DOHH2 (cell line): ENCODE measurements around the gene RUSC1.

Source experiments
- H3F3A ChIP-seq: fragments of 200-600 bp; sonication (generic), shearing (Covaris generic); 2 replicates; pipeline ENCODE4 v1.6.0; 2016; ENCODE audit warnings: antibody characterized with exemption, mild to moderate bottlenecking; ENCODE audit not compliant: control insufficient read depth, insufficient read depth
- H3K27ac ChIP-seq: fragments of 200-600 bp; sonication (generic); 2 replicates; pipeline ENCODE4 v1.5.1; 2014; ENCODE audit warnings: low read depth, mild to moderate bottlenecking, low read length, moderate library complexity
- H3K27me3 ChIP-seq: fragments of 200-600 bp; sonication (generic); 2 replicates; pipeline ENCODE4 v1.6.1; 2014; ENCODE audit warnings: mild to moderate bottlenecking, low read length, mixed read lengths; ENCODE audit not compliant: control insufficient read depth
- H3K36me3 ChIP-seq: fragments of 200-600 bp; sonication (generic); 2 replicates; pipeline ENCODE4 v1.6.1; 2014; ENCODE audit warnings: mild to moderate bottlenecking, low read length, moderate library complexity, mixed read lengths; ENCODE audit not compliant: control insufficient read depth
- H3K4me1 ChIP-seq: fragments of 200-600 bp; sonication (generic); 2 replicates; pipeline ENCODE4 v1.6.1; 2014; ENCODE audit warnings: mild to moderate bottlenecking, low read length, mixed read lengths; ENCODE audit not compliant: control insufficient read depth
- H3K4me2 ChIP-seq: fragments of 200-600 bp; sonication (generic); 2 replicates; pipeline ENCODE4 v1.6.0; 2014; ENCODE audit warnings: mild to moderate bottlenecking, low read length, moderate library complexity
- H3K4me3 ChIP-seq: fragments of 200-600 bp; sonication (generic); 2 replicates; pipeline ENCODE4 v1.5.1; 2014; ENCODE audit warnings: mild to moderate bottlenecking, low read length, mixed read lengths
- H3K79me2 ChIP-seq: fragments of 200-600 bp; sonication (generic); 2 replicates; pipeline ENCODE4 v1.6.1; 2014; ENCODE audit warnings: mild to moderate bottlenecking, low read length, mixed read lengths; ENCODE audit not compliant: control insufficient read depth
- H3K9me2 ChIP-seq: fragments of 200-600 bp; sonication (generic); replicated peaks from 2 replicates; pipeline ENCODE4 v1.6.1; 2014; ENCODE audit warnings: mild to moderate bottlenecking, low read length, mixed read lengths; ENCODE audit not compliant: control insufficient read depth
- H3K9me3 ChIP-seq: fragments of 200-600 bp; sonication (generic); 2 replicates; pipeline ENCODE4 v1.6.1; 2014; ENCODE audit warnings: antibody characterized with exemption, low read length, mixed read lengths; ENCODE audit not compliant: control insufficient read depth, insufficient read depth
- H4K20me1 ChIP-seq: fragments of 200-600 bp; sonication (generic); 2 replicates; pipeline ENCODE4 v1.6.0; 2014; ENCODE audit warnings: low read depth, mild to moderate bottlenecking, antibody characterized with exemption, low read length, moderate library complexity; ENCODE audit not compliant: control insufficient read depth, insufficient read depth
- EZH2phosphoT487 ChIP-seq: fragments of 200-600 bp; sonication (generic); IDR thresholded peaks from 2 replicates; pipeline ENCODE4 v1.6.1; 2017; ENCODE audit warnings: borderline replicate concordance, mild to moderate bottlenecking, antibody characterized with exemption, low read length, moderate library complexity, mixed read lengths
- TF ChIP-seq, protein P1 (sequence below): fragments of 200-600 bp; sonication (generic); IDR thresholded peaks from one replicate; pipeline ENCODE4 v1.5.1; 2014; ENCODE audit warnings: antibody characterized with exemption, mild to moderate bottlenecking, low read depth, low read length; ENCODE audit not compliant: poor library complexity, severe bottlenecking

RUSC1 gene

DNA sequence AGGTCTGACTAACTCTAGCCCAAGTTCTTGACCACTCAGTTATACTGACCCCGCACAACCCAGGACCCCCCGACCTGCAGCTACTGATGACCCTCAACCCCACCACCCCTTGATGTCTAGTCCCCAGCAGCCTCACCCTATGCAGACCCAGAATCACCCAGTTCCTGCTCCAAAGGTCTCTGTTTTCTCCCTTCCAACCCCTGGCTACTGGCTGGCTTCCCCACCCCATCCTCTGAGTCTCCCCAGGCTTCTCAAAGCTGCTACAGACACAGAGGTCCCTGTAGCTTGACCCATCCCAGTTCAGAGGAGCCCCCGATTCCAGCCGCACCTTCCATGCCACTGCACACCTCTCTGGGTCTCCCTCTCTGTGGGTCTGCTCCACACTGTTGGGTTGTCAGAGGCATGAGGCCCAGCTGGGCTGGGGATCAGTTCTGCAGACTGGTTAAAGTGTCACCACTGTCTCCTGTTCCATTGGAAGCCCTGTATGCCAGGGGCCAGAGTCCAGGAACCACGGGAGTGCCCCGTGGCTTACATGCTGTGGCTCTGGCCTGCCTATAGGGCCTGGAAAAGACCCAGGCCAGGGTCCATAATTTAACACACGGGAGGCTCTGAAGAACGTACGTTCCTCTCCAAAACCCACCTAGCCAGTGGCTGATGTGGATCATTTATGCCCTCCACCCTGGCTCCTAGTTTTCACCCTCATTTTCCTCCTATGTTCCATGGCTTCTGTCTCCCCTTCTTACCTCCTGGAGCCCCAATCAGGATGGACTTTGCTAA, 20.0 kb upstream of the RUSC1 start:
- Histone ChIP-seq H3K27me3 (no peaks in the 10 kb centered on the region), H3K4me3 (no peak overlapping the region), H3K9me2 (no peaks in the 10 kb centered on the region), H3K27ac (no peak overlapping the region), H4K20me1 (no peaks in the 10 kb centered on the region), H3K4me1 (peaks cover 22% of the 10 kb centered on the region), H3K79me2 (no peaks in the 10 kb centered on the region), H3F3A (no peaks in the 10 kb centered on the region), H3K36me3 (no peaks in the 10 kb centered on the region), H3K9me3 (no peaks in the 10 kb centered on the region), H3K4me2 (no peak overlapping the region)
- TF ChIP-seq, protein P1, sequence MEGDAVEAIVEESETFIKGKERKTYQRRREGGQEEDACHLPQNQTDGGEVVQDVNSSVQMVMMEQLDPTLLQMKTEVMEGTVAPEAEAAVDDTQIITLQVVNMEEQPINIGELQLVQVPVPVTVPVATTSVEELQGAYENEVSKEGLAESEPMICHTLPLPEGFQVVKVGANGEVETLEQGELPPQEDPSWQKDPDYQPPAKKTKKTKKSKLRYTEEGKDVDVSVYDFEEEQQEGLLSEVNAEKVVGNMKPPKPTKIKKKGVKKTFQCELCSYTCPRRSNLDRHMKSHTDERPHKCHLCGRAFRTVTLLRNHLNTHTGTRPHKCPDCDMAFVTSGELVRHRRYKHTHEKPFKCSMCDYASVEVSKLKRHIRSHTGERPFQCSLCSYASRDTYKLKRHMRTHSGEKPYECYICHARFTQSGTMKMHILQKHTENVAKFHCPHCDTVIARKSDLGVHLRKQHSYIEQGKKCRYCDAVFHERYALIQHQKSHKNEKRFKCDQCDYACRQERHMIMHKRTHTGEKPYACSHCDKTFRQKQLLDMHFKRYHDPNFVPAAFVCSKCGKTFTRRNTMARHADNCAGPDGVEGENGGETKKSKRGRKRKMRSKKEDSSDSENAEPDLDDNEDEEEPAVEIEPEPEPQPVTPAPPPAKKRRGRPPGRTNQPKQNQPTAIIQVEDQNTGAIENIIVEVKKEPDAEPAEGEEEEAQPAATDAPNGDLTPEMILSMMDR: no peak
- TF ChIP-seq EZH2phosphoT487: no peak

DNA sequence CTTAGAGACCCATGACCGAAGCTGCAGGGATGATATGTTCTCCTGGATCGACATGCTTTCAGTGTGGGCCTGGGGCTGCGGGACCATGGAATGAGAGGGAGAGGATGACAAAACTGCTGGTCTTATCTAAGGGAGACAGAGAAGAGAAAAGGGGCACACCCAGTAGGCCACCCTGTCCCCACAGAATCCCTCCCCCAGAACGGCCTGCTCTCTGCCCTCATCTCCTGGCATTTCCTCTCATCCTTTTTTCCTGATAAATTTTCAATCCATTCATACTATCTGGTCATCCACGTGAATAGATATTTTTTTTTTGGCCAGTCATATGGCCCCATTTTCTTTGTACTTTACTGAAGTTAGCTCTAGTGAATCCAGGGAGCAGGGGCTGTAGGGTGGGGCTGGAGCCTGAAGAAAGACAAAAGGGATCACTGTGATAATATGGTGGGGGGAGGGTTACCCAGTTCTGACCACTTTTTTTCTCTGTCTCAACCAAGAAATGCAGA, 19.3 kb upstream of the RUSC1 start, which contains the start of gene PKLR:
Gene PKLR, minus strand, starts transcription at position 97 of the 500 bp plus-strand sequence. Its CDS starts 43 bp downstream, at position 54.
- no peaks in the 10 kb centered on the region for H3K27me3 ChIP-seq
- H3K9me3 ChIP-seq: no peaks in the 10 kb centered on the region
- H3K36me3 ChIP-seq: no peaks in the 10 kb centered on the region
- H3K4me3 ChIP-seq: no peak within 1 kb of the TSS
- no peak within 1 kb of the TSS for H3K27ac ChIP-seq
- no peaks in the 10 kb centered on the region for H3K79me2 ChIP-seq
- H3F3A ChIP-seq: no peaks in the 10 kb centered on the region
- H4K20me1 ChIP-seq: no peaks in the 10 kb centered on the region
- no peak for TF ChIP-seq EZH2phosphoT487
- TF ChIP-seq, protein P1: no peak
- H3K9me2 ChIP-seq: no peaks in the 10 kb centered on the region
- peaks cover 17% of the 10 kb centered on the region for H3K4me1 ChIP-seq
- H3K4me2 ChIP-seq: no peak within 1 kb of the TSS

DNA sequence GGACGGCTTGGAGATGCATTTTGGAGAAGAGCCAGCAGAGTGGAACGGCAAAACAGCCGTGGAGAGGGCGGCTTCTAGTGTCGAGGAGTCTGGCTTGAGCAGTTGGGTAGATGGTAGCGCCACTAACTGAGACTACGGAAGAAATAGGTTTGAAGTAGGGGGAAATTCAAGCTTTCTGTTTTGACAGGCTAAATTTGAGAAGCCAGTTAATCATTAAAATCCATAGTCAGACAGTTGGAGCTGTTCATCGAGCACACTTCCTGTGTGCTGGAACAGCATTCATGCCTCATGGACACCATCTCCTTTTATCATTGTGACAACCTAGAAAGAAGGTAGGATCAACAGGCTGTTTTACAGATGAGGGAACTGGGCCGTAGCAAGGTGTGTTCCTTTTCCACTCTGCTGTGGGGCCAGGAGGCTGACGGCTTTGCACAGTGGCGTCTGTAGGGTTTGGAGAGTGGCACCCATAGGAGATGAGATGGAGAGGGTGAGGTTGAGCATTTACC, 16.1 kb upstream of the RUSC1 start:
- TF ChIP-seq EZH2phosphoT487: no peak
- TF ChIP-seq, protein P1: no peak
- no peaks in the 10 kb centered on the region for H3K9me3 ChIP-seq
- H3K27me3 ChIP-seq: no peaks in the 10 kb centered on the region
- no peaks in the 10 kb centered on the region for H4K20me1 ChIP-seq
- H3K36me3 ChIP-seq: peaks cover 9% of the 10 kb centered on the region
- H3K27ac ChIP-seq: no peak overlapping the region
- no peaks in the 10 kb centered on the region for H3K9me2 ChIP-seq
- peaks cover 6% of the 10 kb centered on the region for H3F3A ChIP-seq
- H3K79me2 ChIP-seq: peaks cover 10% of the 10 kb centered on the region
- no peak overlapping the region for H3K4me3 ChIP-seq
- peaks cover 15% of the 10 kb centered on the region for H3K4me1 ChIP-seq
- H3K4me2 ChIP-seq: no peak overlapping the region
